RWPE1 (cell line): ENCODE measurements around the gene MYO9B.

Experiments
- CTCF ChIA-PET: fragments of 350-600 bp; sonication (Branson Sonifier 250); formaldehyde crosslinking; extraction: SDS; loops from one replicate; lab custom pipeline; 2021; lab: Yijun Ruan, JAX
- POLR2A ChIA-PET: fragments of 400-600 bp; formaldehyde crosslinking; extraction: SDS; loops from one replicate; lab custom pipeline; 2020; ENCODE audit warnings: antibody characterized with exemption; ENCODE audit not compliant: low non-redundant PET; lab: Yijun Ruan, JAX
- DNase-seq: peaks from one replicate; pipeline ENCODE4 v3.0.0; 2012; ENCODE audit warnings: low spot score
- H3K27ac ChIP-seq: fragments of 450-650 bp; 2 replicates; pipeline ENCODE4 v1.5.1; 2017
- TF ChIP-seq, protein P1 (sequence below): fragments of 450-650 bp; conservative IDR thresholded peaks from 2 replicates; pipeline ENCODE4 v1.5.1; 2017; ENCODE audit warnings: low read depth, mild to moderate bottlenecking

Gene MYO9B

DNA sequence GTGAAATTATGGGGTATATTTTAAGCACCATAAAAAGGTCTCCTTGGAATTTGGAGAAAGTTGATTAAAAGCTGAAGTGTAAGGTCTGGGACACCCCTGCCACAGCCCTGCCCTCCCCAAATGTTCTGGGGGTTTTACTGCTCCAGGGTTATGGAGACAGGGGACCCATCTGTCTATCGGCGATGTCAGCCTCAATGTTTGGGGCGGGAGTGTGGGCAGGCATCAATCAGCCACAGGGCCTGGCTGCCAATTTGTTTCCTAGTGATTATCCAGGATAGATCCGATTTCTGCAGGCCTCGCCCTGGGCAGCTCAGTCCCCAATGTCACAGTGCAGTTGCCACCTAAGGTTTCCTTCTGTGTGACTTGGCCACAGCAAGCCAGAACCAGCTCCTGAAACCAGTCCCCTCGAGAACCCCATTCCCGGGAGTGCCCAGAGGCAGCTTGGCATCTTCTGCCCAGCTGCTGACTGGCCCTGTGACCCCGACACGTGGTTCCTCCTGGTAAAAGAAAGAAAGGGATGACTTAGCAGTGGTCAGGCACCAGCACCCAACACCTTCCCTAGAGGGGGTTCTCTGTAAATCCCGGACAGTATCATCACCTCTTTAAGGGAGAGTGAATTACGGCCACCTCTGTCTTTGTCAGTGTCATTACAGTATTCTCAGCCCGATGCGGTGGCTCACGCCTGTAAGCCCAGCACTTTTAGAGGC, 41.6 kb downstream of the MYO9B start:
- H3K27ac ChIP-seq: peak overlapping the region; percentile 33
- CTCF ChIA-PET: interaction anchor here (0.6 kb wide), 1 partner anchor 148 kb away, joined by 3 read pairs; no protein-coding TSS in a partner anchor
- POLR2A ChIA-PET: no interaction called here
- TF ChIP-seq, protein P1, sequence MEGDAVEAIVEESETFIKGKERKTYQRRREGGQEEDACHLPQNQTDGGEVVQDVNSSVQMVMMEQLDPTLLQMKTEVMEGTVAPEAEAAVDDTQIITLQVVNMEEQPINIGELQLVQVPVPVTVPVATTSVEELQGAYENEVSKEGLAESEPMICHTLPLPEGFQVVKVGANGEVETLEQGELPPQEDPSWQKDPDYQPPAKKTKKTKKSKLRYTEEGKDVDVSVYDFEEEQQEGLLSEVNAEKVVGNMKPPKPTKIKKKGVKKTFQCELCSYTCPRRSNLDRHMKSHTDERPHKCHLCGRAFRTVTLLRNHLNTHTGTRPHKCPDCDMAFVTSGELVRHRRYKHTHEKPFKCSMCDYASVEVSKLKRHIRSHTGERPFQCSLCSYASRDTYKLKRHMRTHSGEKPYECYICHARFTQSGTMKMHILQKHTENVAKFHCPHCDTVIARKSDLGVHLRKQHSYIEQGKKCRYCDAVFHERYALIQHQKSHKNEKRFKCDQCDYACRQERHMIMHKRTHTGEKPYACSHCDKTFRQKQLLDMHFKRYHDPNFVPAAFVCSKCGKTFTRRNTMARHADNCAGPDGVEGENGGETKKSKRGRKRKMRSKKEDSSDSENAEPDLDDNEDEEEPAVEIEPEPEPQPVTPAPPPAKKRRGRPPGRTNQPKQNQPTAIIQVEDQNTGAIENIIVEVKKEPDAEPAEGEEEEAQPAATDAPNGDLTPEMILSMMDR: no peak
- no peak for DNase-seq

DNA sequence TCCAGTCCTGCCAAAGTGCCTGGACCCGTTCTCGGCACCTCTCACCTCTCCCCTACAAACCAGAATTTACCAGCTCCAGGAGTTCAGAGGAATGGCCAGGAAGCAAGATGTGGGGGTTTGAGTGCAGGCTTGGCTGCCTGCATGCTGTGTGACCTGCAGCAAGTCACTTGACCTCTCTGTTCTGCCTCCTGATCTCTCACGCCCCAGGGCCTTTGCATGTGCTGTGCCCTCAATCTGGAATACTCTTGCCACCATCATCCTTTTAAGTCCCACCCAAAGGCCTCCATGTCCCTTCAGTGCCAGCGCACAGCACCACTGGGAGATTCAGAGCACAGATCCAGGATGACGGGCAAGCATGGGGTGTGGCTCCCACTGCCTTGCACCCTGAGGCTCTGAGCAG, 43.4 kb downstream of the MYO9B start:
- TF ChIP-seq, protein P1: no peak
- DNase-seq: no peak
- H3K27ac ChIP-seq: peak overlapping the region; percentile 33
- ChIA-PET POLR2A (no interaction called here), CTCF (no interaction called here)

DNA sequence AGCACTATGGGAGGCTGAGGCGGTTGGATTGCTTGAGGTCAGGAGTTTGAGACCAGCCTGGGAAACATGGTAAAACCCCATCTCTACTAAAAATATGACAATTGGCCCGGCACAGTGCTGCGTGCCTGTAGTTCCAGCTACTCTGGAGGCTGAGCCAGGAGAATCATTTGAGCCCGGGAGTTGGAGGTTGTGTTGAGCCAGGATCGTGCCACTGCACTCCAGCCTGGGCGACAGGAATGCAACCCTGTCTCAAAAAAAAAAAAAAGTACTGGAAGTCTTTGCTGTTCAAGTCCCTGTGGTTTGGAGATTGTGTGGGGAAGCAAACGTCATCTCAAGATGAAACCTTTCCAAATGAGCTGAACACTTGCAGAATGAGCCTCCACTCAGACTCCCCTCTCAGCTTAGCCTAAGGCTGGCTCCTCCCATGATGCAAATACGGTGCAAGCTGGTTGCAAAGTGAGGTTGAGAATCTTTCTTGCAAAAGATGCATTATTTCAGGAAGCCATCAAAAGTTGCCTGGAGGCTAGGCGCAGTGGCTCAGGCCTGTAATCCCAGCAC, 46.2 kb downstream of the MYO9B start:
- ChIA-PET POLR2A (interaction anchor here (0.6 kb wide), 1 partner anchor 45 kb away, joined by 4 read pairs; no protein-coding TSS in a partner anchor), CTCF (interaction anchor here (0.6 kb wide), 1 partner anchor 14 kb away, joined by 3 read pairs; no protein-coding TSS in a partner anchor)
- TF ChIP-seq, protein P1: no peak
- no peak for DNase-seq
- 0 out of 2 replicates have a peak overlapping the region, but pooled peaks have one; percentile 4 for H3K27ac ChIP-seq

DNA sequence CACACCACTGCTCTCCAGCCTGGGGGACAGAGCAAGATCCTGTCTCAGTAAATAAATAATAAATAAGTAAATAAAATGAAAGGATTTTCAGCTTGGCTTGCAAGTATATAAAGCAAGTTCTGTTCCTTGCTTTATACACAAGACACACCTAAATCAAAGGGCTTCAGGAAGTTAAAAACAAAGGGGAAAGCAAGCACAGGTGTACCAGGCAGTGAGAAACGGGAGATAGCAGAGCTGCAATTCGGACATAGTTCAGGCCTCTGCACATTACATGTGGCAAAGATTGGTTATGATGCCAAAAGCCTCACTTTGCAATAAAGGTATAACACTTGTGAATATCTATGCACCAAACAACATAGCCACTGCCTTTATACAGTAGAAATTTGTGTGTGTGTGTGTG, 47.5 kb downstream of the MYO9B start:
- ChIA-PET POLR2A (no interaction called here), CTCF (no interaction called here)
- no peak for DNase-seq
- no peak overlapping the region for H3K27ac ChIP-seq
- TF ChIP-seq, protein P1: no peak

DNA sequence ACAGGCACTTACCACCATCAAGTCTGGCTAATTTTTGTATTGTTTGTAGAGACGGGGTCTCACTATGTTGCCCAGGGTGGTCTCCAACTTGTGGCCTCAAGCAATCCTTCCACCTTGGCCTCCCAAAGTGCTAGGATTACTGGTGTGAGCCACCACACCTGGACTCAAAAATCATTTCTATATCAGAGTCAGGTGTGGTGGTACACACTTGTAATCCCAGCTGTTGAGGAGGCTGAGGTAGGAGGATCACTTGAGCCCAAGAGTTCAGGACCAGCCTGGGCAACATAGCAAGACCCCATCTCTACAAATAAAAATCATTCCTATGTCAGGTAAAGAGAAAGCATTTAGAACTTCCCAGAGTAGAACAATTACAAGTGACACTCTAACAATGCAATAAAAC, 48.4 kb downstream of the MYO9B start:
- POLR2A ChIA-PET: no interaction called here
- H3K27ac ChIP-seq: no peak overlapping the region

DNA sequence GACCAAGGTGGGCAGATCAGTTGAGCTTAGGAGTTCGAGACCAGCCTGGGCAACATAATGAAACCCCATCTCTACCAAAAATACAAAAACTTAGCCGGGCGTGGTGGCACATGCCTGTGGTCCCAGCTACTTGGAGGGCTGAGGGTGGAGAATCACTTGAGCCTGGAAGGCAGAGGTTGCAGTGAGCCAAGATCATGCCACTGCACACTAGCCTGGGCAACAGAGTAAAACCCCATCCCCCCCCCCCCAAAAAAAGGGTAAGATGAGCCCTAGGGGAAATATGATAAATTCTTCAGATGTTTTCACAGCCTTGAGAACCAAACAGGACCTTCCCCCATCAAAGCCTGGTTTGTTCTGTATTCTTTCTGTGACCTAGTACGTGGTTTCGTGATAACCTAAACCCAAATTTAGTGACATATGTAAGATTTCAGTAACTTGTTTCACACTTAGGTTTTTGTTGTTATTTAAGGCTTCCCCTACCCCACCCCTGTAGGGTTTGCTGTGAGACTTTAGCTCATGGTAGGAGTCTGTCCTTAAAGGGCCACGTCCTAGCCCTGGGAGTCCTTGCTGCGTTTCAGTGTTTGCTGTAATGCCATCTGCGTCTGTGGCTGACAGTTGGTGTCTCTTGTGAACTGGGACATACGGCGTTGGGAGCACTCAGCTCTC, 49.6 kb downstream of the MYO9B start:
- TF ChIP-seq, protein P1: no peak
- ChIA-PET CTCF (no interaction called here), POLR2A (no interaction called here)
- DNase-seq: no peak
- H3K27ac ChIP-seq: peak overlapping the region; percentile 55

More for the DNA sequence above, 48.4 kb downstream of the MYO9B start:
- no peak for DNase-seq
- TF ChIP-seq, protein P1: no peak
- CTCF ChIA-PET: no interaction called here
